Epithelial cell of proximal tubule (primary cell): ENCODE results near the gene PLAU. TPM values are rescaled to one million over a fixed set of nuclear protein-coding genes. Genes with fewer than 3 reads are reported as not detected.

Source experiments
- DNase-seq: peaks from one replicate; pipeline ENCODE4 v3.0.0-alpha.2; 2011; ENCODE audit warnings: low read depth
- H3K4me3 ChIP-seq: 2 replicates; pipeline ENCODE4 v1.5.1; 2011; ENCODE audit warnings: low read depth, mild to moderate bottlenecking, low read length
- CTCF ChIP-seq: conservative IDR thresholded peaks from 2 replicates; pipeline ENCODE4 v1.5.1; 2012; ENCODE audit warnings: low read depth, mild to moderate bottlenecking, low read length
- total RNA-seq: library from RNA; depleted of rRNA; stranded (reverse); fragments of >200 nt; gene quantifications from 2 replicates; pipeline ENCODE4 v1.2.3, GENCODE V29; 2015

The PLAU gene
- total RNA-seq, 1 donor from 2014 or later = 970 TPM

GRCh38 chr10:73899423-73899822 is 11.5 kb upstream of the PLAU start:
- peak; percentile 85 for DNase-seq
- H3K4me3 ChIP-seq = no peak overlapping the region
- TF ChIP-seq CTCF = no peak

GRCh38 chr10:73900064-73900463 is 10.9 kb upstream of the PLAU start:
- no peak for DNase-seq
- H3K4me3 ChIP-seq = no peak overlapping the region
- no peak for TF ChIP-seq CTCF

- no peak overlapping the region for H3K4me3 ChIP-seq
- DNase-seq = no peak
- TF ChIP-seq CTCF = no peak
Observed at GRCh38 chr10:73901261-73901660, 9.7 kb upstream of the PLAU start.

GRCh38 chr10:73902351-73902750 is 8.6 kb upstream of the PLAU start:
- TF ChIP-seq CTCF = no peak
- H3K4me3 ChIP-seq = no peak overlapping the region
- no peak for DNase-seq

GRCh38 chr10:73905256-73906020 is 5.5 kb upstream of the PLAU start:
- no peak for DNase-seq
- no peak for TF ChIP-seq CTCF
- no peak overlapping the region for H3K4me3 ChIP-seq

GRCh38 chr10:73906524-73907447 is 4.1 kb upstream of the PLAU start:
- no peak overlapping the region for H3K4me3 ChIP-seq
- peak; percentile 72 for DNase-seq
- no peak for TF ChIP-seq CTCF
